Activated naive CD4-positive, alpha-beta T cell treated with anti-CD3 and anti-CD28 coated beads, Interleukin-2, amount 50 U/mL, for 24 hours (primary cell): ENCODE data around the gene CSNK1A1L.
A peak's percentile ranks its signal among the peaks of the same experiment; 100 is the strongest.
"Not testable (repeated sequence)": the region's sequence is repeated elsewhere in the genome, so short reads cannot be mapped to it uniquely, and the experiment has no call there.

Experiments
- H3K27ac Mint-ChIP-seq: one replicate; pipeline ENCODE4 v1.8.0; 2021; ENCODE audit warnings: mild to moderate bottlenecking, mixed read lengths
- H3K27me3 Mint-ChIP-seq: one replicate; pipeline ENCODE4 v1.8.0; 2021; ENCODE audit warnings: mixed read lengths
- H3K36me3 Mint-ChIP-seq: one replicate; pipeline ENCODE4 v1.8.0; 2021; ENCODE audit warnings: mixed read lengths
- H3K4me1 Mint-ChIP-seq: one replicate; pipeline ENCODE4 v1.8.0; 2021; ENCODE audit warnings: mixed read lengths
- H3K4me3 Mint-ChIP-seq: one replicate; pipeline ENCODE4 v1.8.0; 2021; ENCODE audit warnings: mild to moderate bottlenecking, mixed read lengths
- H3K9me3 Mint-ChIP-seq: one replicate; pipeline ENCODE4 v1.8.0; 2021; ENCODE audit warnings: mixed read lengths

Gene CSNK1A1L

DNA sequence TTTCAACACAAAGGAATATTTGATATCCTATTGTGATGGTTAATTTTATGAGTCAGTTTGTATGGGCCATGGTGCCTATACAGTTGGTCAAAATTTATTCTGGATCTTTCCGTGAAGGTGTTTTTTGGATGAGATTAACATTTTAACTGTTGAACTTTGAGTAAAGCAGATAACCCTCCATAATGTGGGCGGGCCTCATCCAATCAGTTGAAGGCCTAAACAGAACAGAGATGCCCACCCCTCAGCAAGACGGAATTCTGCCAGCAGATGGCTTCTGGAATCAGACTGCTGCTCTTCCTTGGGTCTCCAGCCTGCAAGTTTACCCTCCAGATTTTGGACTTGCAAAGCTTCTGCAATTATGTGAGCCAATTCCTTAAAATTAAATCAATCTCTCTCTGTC lies 16.0 kb downstream of the CSNK1A1L start:
- H3K27ac Mint-ChIP-seq = no peak overlapping the region
- no peak overlapping the region for H3K4me3 Mint-ChIP-seq
- H3K9me3 Mint-ChIP-seq = no peaks in the 10 kb centered on the region
- H3K36me3 Mint-ChIP-seq = no peaks in the 10 kb centered on the region
- H3K27me3 Mint-ChIP-seq = no peaks in the 10 kb centered on the region
- no peaks in the 10 kb centered on the region for H3K4me1 Mint-ChIP-seq

DNA sequence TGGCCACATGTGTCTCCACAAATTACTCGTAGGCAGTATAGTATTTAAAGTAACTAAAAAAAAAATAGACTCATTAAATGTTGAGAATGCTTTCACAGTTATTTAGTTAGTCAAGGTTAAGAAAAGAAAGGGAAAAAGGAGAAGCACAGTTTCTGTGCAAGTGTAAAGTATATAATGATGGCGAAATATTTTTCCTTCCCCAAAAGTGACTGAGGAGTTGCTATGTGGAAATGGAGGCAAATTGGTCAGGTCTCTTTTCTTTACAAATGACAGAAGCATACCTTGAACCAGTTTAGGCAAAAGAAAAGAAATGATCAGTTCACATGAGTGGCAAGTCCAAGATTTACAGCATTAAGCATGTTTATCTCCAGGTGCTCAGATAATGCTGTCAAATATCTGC lies 18.0 kb downstream of the CSNK1A1L start:
- Mint-ChIP-seq H3K4me3 (no peak overlapping the region), H3K9me3 (no peaks in the 10 kb centered on the region)

DNA sequence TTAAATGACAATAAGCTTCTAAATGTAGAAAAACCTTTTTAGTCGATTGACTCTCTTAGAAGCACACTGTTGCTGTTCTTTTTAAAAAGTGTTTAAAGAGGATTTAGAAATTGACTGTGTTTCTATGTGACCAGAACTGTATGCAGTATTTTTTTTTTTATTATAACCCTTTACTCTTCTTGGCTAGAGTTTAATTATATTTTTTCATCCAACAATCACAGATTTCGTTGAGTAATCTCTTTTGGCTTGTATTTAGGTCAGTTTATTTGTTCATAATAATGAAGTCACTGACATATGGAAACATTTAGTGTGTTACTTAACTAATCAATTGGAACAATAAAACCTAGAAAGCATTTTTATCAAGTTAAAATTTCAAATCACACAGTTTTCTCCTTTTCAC lies 19.9 kb downstream of the CSNK1A1L start:
- no peak overlapping the region for H3K27ac Mint-ChIP-seq
- H3K9me3 Mint-ChIP-seq = no peaks in the 10 kb centered on the region
- no peak overlapping the region for H3K4me3 Mint-ChIP-seq
- no peaks in the 10 kb centered on the region for H3K4me1 Mint-ChIP-seq
- H3K36me3 Mint-ChIP-seq = no peaks in the 10 kb centered on the region
- H3K27me3 Mint-ChIP-seq = peaks cover 2% of the 10 kb centered on the region

More for the DNA sequence above, 18.0 kb downstream of the CSNK1A1L start:
- Mint-ChIP-seq H3K27me3 (peaks cover 2% of the 10 kb centered on the region), H3K27ac (no peak overlapping the region), H3K36me3 (no peaks in the 10 kb centered on the region), H3K4me1 (no peaks in the 10 kb centered on the region)

DNA sequence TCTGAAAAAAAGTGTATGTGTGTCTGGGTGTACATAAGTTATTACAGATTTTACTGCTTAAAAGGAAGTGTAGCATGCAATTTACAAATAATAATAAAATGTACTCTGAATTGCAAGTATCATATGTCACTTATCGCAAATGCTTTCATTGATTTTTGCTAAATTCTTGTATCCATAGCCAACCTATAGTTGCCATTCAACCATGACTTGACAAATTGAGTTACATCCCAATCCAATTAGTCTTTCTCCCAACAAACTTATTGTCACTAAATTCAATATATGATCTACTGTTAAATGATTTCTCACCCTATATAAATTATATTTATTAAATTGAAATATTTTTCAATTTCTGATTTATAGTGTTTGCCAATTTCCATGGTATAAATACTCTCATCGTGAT lies 28.6 kb downstream of the CSNK1A1L start:
- no peaks in the 10 kb centered on the region for H3K27me3 Mint-ChIP-seq
- H3K27ac Mint-ChIP-seq = no peak overlapping the region
- H3K9me3 Mint-ChIP-seq = no peaks in the 10 kb centered on the region
- no peaks in the 10 kb centered on the region for H3K4me1 Mint-ChIP-seq
- H3K4me3 Mint-ChIP-seq = no peak overlapping the region
- no peaks in the 10 kb centered on the region for H3K36me3 Mint-ChIP-seq

DNA sequence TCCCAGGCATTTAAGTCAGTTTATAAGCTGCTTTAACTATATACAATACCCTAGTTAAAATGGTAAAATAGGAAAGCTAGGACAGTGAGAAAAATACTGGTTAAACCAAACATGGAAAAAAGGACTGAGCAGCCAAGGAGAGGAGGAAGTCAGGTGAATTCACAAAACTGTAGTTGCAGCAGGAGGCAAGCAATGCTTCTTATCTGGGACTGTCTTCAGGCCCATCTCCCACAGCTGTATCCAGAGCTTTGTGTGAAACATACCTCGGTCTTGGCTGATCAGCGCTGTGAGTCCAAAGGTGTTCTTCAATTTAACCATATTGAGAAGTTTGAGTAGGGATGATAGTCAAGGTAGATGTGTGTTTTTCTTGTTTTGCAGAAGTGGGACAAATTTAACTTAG lies 30.3 kb downstream of the CSNK1A1L start:
- no peaks in the 10 kb centered on the region for H3K9me3 Mint-ChIP-seq
- H3K4me3 Mint-ChIP-seq = no peak overlapping the region
- H3K27ac Mint-ChIP-seq = no peak overlapping the region
- no peaks in the 10 kb centered on the region for H3K36me3 Mint-ChIP-seq
- H3K27me3 Mint-ChIP-seq = no peaks in the 10 kb centered on the region
- no peaks in the 10 kb centered on the region for H3K4me1 Mint-ChIP-seq

DNA sequence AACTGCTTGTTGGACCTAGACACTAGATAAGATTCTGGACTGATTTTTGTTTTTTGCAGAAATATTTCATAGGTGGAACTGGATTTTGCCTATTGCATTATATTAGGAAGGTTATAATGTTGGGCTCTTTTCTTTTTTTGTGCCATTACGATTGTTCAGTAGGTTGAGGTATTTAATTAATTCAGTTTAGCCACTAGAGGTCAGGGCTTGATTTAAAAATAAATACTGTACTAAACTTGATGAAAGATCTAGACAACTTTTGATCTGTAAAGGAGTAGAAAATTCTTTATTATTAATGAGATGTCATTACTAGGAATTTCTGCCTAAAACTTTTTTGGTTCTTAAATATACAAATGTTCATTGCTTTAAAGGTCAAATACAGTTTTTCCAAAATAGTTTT lies 30.8 kb downstream of the CSNK1A1L start:
- Mint-ChIP-seq H3K27ac (no peak overlapping the region), H3K27me3 (no peaks in the 10 kb centered on the region), H3K9me3 (no peaks in the 10 kb centered on the region), H3K4me1 (no peaks in the 10 kb centered on the region), H3K36me3 (no peaks in the 10 kb centered on the region), H3K4me3 (no peak overlapping the region)

DNA sequence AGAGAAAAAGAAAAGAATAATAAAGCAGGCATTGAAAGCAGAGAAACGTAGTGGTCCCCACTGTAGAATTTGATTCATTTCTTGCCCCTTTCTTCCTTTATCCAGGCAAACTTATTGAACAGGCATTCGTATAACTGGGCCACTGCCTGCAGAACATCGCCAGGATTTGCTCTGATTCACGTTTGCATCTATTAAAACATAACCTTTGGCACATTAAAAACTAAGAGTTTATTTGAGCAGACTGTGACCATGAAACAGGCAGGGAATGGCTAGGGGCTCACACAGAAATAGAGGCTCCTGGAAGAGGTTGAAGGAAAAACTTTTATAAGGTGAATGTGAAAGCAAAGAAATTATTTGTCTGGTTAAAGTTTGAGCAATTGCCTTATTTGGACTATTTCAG lies 33.4 kb downstream of the CSNK1A1L start:
- Mint-ChIP-seq H3K4me3 (no peak overlapping the region), H3K27me3 (no peaks in the 10 kb centered on the region), H3K36me3 (no peaks in the 10 kb centered on the region)

DNA sequence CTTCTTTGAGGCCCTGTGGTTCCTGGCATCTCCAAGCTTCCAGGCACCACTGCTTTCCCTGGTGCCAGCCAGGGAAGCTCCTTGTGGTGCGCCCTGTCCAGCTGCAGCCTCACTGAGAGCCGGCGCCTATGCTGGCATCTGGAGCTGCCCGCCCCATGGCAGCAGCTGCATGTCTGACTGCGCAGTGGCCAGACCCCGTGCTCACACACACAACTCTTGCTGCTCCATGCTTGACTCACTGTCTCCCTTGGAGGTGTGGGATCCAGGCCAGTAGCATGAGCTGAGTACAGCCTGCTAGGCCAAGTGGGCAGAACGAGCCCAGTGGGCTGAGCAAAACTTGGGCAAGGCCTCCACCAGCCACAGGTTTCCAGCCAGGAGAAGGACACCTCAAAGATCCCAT lies 34.5 kb downstream of the CSNK1A1L start:
- Mint-ChIP-seq H3K4me1 (no peaks in the 10 kb centered on the region), H3K27me3 (no peaks in the 10 kb centered on the region), H3K9me3 (no peaks in the 10 kb centered on the region), H3K36me3 (no peaks in the 10 kb centered on the region), H3K4me3 (no peak overlapping the region), H3K27ac (no peak overlapping the region)

More for the DNA sequence above, 33.4 kb downstream of the CSNK1A1L start:
- H3K4me1 Mint-ChIP-seq = no peaks in the 10 kb centered on the region
- no peak overlapping the region for H3K27ac Mint-ChIP-seq
- no peaks in the 10 kb centered on the region for H3K9me3 Mint-ChIP-seq

DNA sequence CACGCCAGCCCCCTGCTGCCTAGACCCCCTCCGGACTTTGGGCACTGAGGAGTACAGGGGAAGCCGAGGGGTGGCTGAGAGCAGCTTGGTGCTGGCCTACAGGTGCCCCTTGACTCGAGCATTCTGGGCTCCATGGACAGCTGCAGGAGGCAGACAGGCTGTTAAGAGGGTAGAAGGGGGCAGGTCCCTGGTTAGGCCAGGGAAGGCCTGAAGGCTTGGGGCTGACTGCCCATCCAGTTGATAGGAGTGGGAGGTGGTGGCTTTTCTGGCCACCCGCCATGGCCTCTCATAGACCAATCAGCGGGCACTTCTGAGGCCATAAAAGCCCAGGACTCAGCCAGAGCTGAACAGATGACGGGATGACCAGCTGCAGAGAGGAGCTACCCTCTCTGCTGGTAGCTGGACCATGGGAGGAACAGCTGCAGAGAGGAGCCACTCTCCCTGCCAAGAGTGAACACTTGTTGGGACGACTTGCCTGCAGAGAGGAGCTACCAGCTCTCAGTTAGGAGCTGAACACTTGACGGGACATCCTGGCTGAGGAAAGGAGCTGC lies 35.2 kb downstream of the CSNK1A1L start:
- no peaks in the 10 kb centered on the region for H3K4me1 Mint-ChIP-seq
- no peaks in the 10 kb centered on the region for H3K9me3 Mint-ChIP-seq
- no peak overlapping the region for H3K27ac Mint-ChIP-seq
- no peaks in the 10 kb centered on the region for H3K27me3 Mint-ChIP-seq
- H3K4me3 Mint-ChIP-seq = no peak overlapping the region
- H3K36me3 Mint-ChIP-seq = no peaks in the 10 kb centered on the region

DNA sequence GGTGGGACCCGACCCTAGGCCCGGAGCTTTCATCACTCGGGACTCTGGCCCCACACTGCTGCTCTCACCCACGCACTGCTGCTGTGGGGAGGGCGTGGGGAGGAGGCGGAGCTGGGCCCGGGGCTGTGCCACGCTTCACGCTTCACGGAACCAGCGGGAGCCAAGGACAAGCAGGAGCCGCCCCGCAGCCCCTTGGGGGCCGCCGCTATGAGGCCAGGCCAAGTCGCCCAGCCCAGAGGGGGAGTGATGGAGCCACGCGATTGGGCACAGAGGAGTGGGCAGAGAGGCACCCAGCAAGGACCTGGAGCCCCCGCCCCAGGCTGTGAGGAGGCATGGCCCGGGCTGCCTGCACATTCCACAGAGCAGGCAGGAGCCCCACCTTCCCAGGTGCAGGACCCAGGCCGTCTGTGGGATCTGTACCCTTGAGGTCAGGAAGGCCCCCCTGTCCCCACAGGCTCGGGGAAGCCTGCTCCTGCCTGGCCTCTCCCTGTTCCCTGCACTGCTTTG lies 35.8 kb downstream of the CSNK1A1L start:
- Mint-ChIP-seq H3K36me3 (no peaks in the 10 kb centered on the region), H3K27me3 (no peaks in the 10 kb centered on the region), H3K9me3 (no peaks in the 10 kb centered on the region), H3K27ac (no peak overlapping the region), H3K4me1 (no peaks in the 10 kb centered on the region), H3K4me3 (no peak overlapping the region)

DNA sequence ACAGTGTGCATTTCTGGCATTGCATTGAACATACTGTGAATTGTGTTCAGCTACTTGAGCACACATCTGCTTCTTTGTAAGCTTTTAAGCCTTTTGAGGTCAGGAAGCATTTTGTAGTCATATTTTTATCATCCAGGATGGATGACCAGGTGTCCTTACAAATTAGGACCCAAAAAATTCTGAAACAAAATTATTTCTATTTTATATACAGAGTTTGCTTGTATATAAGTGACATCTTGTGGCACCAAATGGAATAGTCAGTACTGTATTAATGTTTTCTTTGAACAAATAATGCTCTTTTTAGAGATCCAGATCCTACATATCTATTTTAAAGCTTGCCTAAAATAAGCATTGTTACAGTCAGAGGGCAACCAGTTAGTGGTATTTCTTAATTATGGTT lies 36.5 kb downstream of the CSNK1A1L start:
- Mint-ChIP-seq H3K36me3 (no peaks in the 10 kb centered on the region), H3K27ac (no peak overlapping the region), H3K4me1 (no peaks in the 10 kb centered on the region), H3K9me3 (no peaks in the 10 kb centered on the region), H3K27me3 (no peaks in the 10 kb centered on the region), H3K4me3 (no peak overlapping the region)

DNA sequence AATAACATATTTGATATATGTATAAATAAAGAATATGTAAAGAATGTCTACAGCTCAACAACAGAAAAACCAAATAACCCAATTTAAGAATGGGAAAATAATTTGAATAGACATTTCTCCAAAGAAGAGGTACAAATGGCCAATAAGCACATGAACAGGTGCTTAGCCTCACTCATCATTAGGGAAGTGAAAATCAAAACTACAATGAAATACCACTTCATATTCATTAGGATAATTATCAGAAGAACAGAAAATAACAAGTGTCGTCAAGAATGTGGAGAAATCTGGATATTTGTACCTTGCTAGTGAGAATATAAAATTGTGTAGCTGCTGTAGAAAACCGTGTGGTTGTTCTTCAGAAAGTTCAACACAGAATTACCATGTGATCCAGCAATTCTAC lies 37.6 kb downstream of the CSNK1A1L start:
- Mint-ChIP-seq H3K4me1 (no peaks in the 10 kb centered on the region), H3K36me3 (no peaks in the 10 kb centered on the region), H3K27ac (no peak overlapping the region), H3K4me3 (no peak overlapping the region), H3K9me3 (no peaks in the 10 kb centered on the region), H3K27me3 (no peaks in the 10 kb centered on the region)

DNA sequence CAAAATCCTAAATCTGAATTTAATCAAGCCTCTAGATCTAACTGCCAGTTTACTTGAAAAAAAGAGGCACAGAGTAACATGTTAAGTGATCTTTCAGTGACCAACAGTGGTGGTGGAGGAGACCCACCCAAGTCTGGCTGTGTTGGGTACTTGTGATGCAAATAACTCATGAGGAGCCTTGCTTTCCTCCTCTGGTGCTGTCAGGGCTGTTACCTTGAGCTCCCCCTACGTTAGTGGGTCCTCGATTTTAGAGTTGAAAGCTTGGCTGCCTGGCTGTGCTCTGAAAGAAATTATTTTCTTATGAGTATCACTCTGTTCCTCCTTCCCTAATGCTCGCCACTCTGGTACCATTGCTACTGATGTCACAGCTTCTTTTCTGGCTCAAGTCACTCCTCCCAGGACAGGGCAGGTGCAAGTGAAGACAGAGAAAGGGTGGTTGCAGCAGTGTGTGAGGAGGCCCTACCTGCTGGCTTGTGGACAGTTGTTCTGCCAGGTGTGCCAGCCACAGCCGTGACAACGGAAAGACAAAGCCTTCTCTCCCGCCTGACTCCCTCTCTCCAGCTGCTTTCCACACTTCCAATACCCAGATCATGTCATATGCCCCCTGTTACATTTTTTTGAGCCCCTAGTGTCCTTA lies 39.5 kb downstream of the CSNK1A1L start:
- Mint-ChIP-seq H3K4me3 (no peak overlapping the region), H3K4me1 (peaks cover 6% of the 10 kb centered on the region), H3K36me3 (no peaks in the 10 kb centered on the region), H3K27me3 (no peaks in the 10 kb centered on the region), H3K9me3 (no peaks in the 10 kb centered on the region), H3K27ac (no peak overlapping the region)

DNA sequence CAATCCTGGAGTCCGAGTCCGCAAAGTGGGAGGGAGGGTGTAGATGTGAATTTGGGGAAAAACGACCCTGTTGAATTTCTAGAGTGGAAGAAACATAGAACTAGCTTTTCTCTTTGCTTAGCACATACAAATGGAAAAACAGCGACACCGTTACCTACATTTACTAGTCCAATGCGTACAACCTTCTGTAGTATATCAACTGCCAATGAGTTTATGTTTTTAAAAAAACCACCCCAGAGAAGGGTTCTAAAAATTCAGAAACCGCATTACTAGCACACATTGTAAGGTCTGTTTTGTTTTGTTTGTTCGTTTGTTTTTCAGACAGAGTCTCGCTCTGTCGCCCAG lies 45.6 kb downstream of the CSNK1A1L start:
- H3K9me3 Mint-ChIP-seq = no peaks in the 10 kb centered on the region
- H3K27me3 Mint-ChIP-seq = no peaks in the 10 kb centered on the region
- peak overlapping the region; percentile 97 for H3K4me3 Mint-ChIP-seq
- H3K36me3 Mint-ChIP-seq = peaks cover 7% of the 10 kb centered on the region
- peak overlapping the region; percentile 97 for H3K27ac Mint-ChIP-seq
- peaks cover 49% of the 10 kb centered on the region for H3K4me1 Mint-ChIP-seq

DNA sequence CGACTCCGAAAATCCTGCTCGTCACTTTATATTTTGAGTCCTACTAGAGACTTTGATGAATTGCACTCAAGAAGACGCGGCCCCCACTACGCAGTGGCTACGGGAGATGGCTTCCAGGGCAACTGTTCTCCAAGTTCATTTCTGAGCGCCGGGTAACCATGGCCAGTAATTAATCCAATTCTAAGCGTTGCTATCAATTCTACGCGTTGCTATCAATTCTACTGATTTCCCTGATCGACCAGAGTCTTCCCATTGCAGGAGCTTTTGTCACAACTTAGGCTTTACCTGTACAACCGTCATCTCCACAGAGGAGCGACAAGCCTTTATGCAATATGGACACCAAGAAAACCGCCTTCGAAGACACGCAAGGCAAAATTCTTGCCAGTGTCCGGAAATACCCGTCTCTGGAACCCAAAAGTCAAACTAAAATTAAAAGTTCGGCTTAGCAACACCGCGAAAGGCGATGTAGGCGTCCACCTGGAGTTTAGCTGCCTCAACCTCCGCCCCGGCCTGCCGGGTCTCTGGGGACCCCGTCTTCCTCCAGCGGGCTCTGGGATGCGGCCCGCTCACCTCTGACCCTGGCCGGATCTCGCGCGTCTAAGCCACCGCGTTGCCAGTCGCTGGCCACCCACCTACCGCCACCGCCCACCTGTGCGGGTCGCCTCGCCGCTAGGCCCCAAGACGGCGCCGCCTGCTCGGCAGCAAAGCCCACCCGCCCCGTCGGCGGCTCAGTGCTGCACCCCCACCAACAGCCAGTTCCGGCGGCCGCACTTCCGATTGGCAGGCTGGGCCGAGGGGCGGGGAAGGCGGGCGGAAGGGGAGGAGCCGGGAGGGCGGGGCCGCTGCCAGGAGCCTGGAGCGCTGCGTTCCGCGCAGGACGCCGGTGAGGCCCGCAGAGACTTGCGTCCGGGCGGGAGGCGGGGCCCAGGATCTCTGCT lies 46.3 kb downstream of the CSNK1A1L start, which contains the start of gene SUPT20H:
SUPT20H (minus strand) TSS at position 779 of the 938 bp plus-strand sequence. CDS start 8,198 bp downstream, outside the sequence.
- H3K36me3 Mint-ChIP-seq = peaks cover 7% of the 10 kb centered on the region
- H3K9me3 Mint-ChIP-seq = no peaks in the 10 kb centered on the region
- H3K4me3 Mint-ChIP-seq = peak within 1 kb of the TSS; percentile 97
- H3K4me1 Mint-ChIP-seq = peaks cover 55% of the 10 kb centered on the region
- peak within 1 kb of the TSS; percentile 97 for H3K27ac Mint-ChIP-seq
- H3K27me3 Mint-ChIP-seq = no peaks in the 10 kb centered on the region

DNA sequence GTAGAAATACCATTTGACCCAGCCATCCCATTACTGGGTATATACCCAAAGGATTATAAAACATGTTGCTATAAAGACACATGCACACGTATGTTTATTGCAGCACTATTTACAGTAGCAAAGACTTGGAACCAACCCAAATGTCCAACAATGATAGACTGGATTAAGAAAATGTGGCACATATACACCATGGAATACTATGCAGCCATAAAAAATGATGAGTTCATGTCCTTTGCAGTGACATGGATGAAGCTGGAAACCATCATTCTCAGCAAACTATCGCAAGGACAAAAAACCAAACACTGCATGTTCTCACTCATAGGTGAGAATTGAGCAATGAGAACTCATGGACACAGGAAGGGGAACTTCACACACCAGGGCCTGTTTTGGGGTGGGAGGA lies 49.2 kb downstream of the CSNK1A1L start:
- peak overlapping the region; percentile 47 for H3K4me3 Mint-ChIP-seq
- peaks cover 79% of the 10 kb centered on the region for H3K4me1 Mint-ChIP-seq
- not testable (repeated sequence) for H3K9me3 Mint-ChIP-seq, H3K27ac Mint-ChIP-seq, H3K27me3 Mint-ChIP-seq
- peaks cover 21% of the 10 kb centered on the region for H3K36me3 Mint-ChIP-seq
